ENCODE data around the gene UBC.

The UBC gene

DNA sequence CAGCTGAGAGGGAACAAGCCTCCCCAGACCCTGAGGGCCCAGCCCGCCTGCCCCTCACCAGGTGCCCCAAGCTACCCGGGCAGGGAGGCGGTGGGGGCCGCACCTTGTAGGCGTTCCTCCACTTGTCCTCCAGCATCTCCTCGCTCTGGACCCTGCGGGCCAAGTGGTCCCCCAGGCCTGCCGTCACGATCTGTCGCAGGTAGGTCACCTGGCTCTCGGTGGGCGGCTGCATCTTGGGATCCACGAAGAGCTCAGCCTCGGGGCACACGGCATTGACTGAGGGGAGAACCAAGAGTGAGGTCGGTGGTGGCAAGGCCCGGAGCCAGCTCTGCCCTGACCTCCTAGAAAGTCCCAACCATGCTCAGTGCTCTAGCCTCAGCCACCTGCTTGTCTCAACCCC lies 37.8 kb upstream of the UBC start:
- TF ChIP-seq, protein P1, sequence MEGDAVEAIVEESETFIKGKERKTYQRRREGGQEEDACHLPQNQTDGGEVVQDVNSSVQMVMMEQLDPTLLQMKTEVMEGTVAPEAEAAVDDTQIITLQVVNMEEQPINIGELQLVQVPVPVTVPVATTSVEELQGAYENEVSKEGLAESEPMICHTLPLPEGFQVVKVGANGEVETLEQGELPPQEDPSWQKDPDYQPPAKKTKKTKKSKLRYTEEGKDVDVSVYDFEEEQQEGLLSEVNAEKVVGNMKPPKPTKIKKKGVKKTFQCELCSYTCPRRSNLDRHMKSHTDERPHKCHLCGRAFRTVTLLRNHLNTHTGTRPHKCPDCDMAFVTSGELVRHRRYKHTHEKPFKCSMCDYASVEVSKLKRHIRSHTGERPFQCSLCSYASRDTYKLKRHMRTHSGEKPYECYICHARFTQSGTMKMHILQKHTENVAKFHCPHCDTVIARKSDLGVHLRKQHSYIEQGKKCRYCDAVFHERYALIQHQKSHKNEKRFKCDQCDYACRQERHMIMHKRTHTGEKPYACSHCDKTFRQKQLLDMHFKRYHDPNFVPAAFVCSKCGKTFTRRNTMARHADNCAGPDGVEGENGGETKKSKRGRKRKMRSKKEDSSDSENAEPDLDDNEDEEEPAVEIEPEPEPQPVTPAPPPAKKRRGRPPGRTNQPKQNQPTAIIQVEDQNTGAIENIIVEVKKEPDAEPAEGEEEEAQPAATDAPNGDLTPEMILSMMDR (IDR thresholded peaks at IDR 0.05) = no peak

DNA sequence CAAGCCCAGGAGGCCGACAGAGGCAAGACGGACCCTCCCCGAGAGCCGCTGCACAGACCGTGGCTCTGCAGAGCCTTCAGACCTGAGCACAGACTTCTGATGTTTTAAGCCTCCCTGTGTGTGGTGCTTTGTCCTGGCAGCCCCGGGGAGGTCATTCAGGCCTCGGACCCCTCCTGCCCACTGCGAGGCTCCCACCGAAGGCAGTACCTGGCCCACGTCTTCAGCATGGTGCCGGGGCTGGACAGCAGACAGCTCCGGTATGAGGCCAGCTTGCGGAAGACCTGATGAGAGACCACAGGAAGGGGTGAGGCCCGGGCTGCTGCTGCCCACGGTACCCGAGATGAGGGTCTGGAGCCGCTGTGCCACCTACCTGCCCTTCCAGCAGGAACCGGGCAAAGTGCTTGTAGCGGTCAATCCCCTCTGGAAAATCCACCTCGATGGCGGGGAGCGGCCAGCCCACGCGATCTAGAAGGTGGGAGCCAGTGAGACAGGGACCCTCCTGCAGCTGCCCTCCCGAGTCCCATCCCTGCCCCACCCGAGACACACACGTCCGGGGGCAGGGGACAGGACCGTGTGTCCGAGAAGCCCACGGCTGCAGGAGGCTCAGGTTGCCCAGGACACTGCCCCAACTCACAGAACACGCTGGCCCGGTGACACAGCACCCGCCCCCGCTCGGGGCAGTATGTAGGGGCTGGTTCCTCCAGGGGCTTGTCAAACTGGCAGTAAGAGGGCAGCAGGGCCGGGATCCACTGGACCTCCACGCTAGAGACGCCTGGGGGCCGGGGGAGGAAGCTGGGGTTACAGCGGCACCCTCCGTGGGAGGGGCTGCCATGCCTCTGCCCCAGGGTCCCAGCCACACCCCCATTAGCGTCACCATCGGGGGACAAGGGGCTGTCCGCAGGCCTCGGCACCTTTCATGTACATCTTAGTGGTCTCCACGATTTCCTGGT lies 35.6 kb upstream of the UBC start:
- TF ChIP-seq, protein P1 (IDR thresholded peaks at IDR 0.05) = no peak

DNA sequence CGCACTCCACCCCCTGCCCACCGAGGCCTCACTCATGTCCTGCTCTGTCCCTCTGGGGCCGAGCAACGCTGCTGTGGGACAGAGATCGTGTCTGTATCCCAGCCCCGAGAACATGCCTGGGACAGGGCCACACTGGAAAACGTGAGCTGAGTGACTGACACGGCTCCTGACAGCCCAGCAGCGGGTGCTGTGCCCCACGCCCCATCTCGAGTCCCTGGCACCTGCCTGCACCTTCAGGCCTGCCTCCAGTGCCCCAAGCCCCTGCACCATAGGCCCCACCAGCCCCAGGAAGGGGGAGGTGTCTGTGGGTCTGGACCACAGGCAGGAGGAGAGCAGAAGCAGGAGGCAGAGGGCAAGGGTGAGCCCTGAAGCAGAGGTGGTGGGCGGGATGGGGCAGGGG lies 34.6 kb upstream of the UBC start:
- TF ChIP-seq, protein P1 (IDR thresholded peaks at IDR 0.05) = no peak

DNA sequence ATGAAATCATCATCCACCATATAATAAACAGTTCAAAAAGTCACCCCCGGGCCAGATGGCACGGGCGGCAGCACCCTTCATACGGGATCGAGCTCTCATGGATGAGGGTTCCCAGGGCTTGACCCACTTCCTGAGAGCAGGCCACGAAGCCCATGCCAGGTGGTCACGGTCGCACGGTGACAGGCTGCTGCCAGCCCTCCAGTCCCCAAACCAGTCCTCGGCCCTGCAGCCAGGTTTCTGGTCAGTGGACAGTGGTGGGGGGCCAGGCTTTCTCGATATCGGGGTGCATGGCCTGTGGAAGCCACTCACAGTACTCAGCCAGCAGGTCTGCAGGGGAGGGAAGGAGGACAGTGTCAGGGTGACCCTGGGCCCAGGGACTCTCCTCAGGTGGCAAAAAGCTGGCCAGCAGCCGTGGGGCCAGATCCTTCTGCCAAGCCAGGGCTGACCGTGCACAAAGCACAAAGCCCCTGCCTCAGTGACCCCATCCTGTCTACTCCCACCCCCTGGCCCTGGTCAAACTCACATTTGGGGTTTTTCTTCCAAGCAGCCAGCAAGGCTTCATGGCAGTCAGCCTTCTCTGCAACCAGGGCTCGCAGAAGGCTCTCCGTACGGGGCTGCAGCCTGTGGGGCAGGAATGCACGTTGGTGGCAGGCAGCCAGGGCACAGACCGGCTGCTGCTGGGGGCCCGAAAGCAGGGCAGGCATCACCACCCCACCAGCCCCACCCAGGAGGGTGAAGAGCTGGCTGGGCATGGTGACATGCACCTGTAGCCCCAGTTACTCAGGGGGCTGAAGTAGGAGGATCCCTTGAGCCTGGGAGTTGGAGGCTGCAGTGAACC lies 33.3 kb upstream of the UBC start:
- TF ChIP-seq, protein P1 (IDR thresholded peaks at IDR 0.05) = no peak

DNA sequence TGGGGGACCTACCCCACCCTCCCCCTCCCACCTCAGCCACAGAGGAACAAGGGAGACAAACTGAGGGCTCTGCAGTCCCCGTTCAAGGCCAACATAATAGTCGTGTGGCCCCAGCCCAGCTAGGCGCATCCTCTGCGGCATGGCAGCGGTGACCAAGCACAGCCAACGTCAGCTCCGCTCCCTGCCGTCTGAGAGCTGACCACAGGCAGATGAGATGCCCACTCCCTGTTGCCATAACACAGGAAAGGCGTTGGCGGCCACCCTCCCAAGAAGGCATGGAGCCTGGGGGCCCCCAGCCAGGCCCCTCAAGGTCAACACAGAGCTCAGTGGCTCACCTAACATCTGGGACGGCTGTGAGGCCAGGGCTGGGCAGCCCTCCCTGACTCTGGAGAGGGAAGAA lies 32.6 kb upstream of the UBC start:
- TF ChIP-seq, protein P1 (IDR thresholded peaks at IDR 0.05) = no peak

DNA sequence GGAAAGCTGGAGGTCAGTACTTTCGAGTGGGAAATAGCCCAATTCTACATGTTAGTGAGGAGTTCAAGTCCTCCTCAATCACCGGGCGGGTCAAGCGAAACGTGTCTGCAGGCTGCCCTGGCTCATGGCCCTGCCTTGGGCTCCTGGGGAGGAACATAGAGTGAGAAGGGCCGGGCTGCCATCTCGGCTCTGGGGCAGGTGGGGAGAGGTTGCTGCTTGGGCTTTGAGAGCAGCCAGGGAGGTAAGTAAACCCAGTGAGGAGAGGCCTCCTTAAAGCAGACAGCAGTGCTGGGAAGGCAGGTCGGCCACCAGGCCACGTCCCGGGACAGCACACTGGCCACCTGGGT lies 32.0 kb upstream of the UBC start:
- TF ChIP-seq, protein P1 (IDR thresholded peaks at IDR 0.05) = no peak

DNA sequence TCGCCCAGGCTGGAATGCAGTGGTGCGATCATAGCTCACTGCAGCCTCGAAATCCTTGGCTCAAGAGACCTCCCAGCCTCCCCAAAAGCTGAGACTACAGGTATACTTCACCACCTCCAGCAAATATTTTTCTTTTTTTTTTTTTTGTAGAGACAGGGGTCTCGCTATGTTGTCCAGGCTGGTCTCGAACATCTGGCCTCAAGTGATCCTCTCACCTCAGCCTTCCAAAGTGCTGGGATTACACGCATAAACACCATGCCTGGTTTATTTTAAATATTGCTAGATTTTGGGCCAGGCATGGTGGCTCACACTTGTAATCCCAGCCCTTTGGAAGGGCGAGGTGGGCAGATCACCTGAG lies 26.7 kb upstream of the UBC start:
- TF ChIP-seq, protein P1 (IDR thresholded peaks at IDR 0.05) = no peak

Measured in LNCAP (cell line).